Renal cortical epithelial cell (primary cell): ENCODE results near the gene ACR. TPM values are rescaled to one million over a fixed set of nuclear protein-coding genes. Genes with fewer than 3 reads are reported as not detected.
"Not testable (repeated sequence)": the region's sequence is repeated elsewhere in the genome, so short reads cannot be mapped to it uniquely, and the experiment has no call there.

ENCODE experiments used
- DNase-seq: peaks from one replicate; pipeline ENCODE4 v3.0.0-alpha.2; 2011; ENCODE audit warnings: low read depth
- total RNA-seq: library from RNA; depleted of rRNA; stranded (reverse); fragments of >200 nt; gene quantifications from 2 replicates; pipeline ENCODE4 v1.2.3, GENCODE V29; 2014

ACR gene
- total RNA-seq, 1 donor from 2014 or later = not detected

- no peak for DNase-seq
Observed at GRCh38 chr22:50732681-50733080, 5.3 kb upstream of the ACR start.

GRCh38 chr22:50733521-50734342 lies 4.3 kb upstream of the ACR start:
- DNase-seq = no peak

GRCh38 chr22:50734343-50734771 lies 3.6 kb upstream of the ACR start:
- no peak for DNase-seq

GRCh38 chr22:50734986-50735738 lies 2.8 kb upstream of the ACR start:
- DNase-seq = no peak

GRCh38 chr22:50735739-50736030 lies 2.3 kb upstream of the ACR start:
- DNase-seq = no peak

GRCh38 chr22:50738649-50739227 lies 734 bp downstream of the ACR start:
- DNase-seq = no peak

- no peak for DNase-seq
Observed at GRCh38 chr22:50739279-50739691, 1.3 kb downstream of the ACR start.

- DNase-seq = no peak
Observed at GRCh38 chr22:50739894-50740293, 1.9 kb downstream of the ACR start.

GRCh38 chr22:50740714-50741113 lies 2.7 kb downstream of the ACR start:
- DNase-seq = not testable (repeated sequence)

GRCh38 chr22:50744424-50744823 lies 6.4 kb downstream of the ACR start:
- DNase-seq = not testable (repeated sequence)

GRCh38 chr22:50747521-50747920 lies 9.5 kb downstream of the ACR start:
- not testable (repeated sequence) for DNase-seq

- not testable (repeated sequence) for DNase-seq
Observed at GRCh38 chr22:50748630-50749029, 10.6 kb downstream of the ACR start.

- not testable (repeated sequence) for DNase-seq
Observed at GRCh38 chr22:50749302-50750074, 11.5 kb downstream of the ACR start.

- DNase-seq = not testable (repeated sequence)
Observed at GRCh38 chr22:50755251-50755650, 17.2 kb downstream of the ACR start.

- not testable (repeated sequence) for DNase-seq
Observed at GRCh38 chr22:50756406-50756805, 18.4 kb downstream of the ACR start.

GRCh38 chr22:50756949-50757491 lies 19.0 kb downstream of the ACR start:
- DNase-seq = not testable (repeated sequence)

GRCh38 chr22:50759597-50760341 lies 21.8 kb downstream of the ACR start:
- DNase-seq = not testable (repeated sequence)

- not testable (repeated sequence) for DNase-seq
Observed at GRCh38 chr22:50761829-50762228, 23.8 kb downstream of the ACR start.

- DNase-seq = not testable (repeated sequence)
Observed at GRCh38 chr22:50764288-50764687, 26.3 kb downstream of the ACR start.

- DNase-seq = not testable (repeated sequence)
Observed at GRCh38 chr22:50775132-50775531, 37.1 kb downstream of the ACR start.

- DNase-seq = not testable (repeated sequence)
Observed at GRCh38 chr22:50777631-50778030, 39.6 kb downstream of the ACR start.
